Natural killer cell (primary cell): ENCODE data around the gene TMED1. TPM values are rescaled to one million over a fixed set of nuclear protein-coding genes. Genes with fewer than 3 reads are reported as not detected.

Experiments
- ATAC-seq, 3 donors: fragments of 150-1000 bp in 2 of 3; fragments of 200-7000 bp in 1 of 3; cut with Tn5 transposase; 1 replicate in 1 of 3; 2 replicates in 2 of 3; pipeline ENCODE4 v1.10.0; 2021; ENCODE audit warnings: mild to moderate bottlenecking in 2 of 3, moderate library complexity in 2 of 3
- DNase-seq, 2 donors: peaks; one replicate each; pipeline versions ENCODE4 v3.0.0 to v3.0.0-alpha.2; 2013 to 2021; ENCODE audit warnings: mixed read lengths in 1 of 2
- H3K27ac ChIP-seq: one replicate; pipeline ENCODE4 v1.5.1; 2013; ENCODE audit warnings: mild to moderate bottlenecking, low read length
- H3K27me3 ChIP-seq: one replicate; pipeline ENCODE4 v1.6.1; 2013; ENCODE audit warnings: low read length; ENCODE audit not compliant: control insufficient read depth, insufficient read depth
- H3K36me3 ChIP-seq: one replicate; pipeline ENCODE4 v1.6.1; 2013; ENCODE audit warnings: low read length; ENCODE audit not compliant: control insufficient read depth, insufficient read depth
- H3K4me1 ChIP-seq: one replicate; pipeline ENCODE4 v1.6.1; 2013; ENCODE audit warnings: low read length; ENCODE audit not compliant: control insufficient read depth, insufficient read depth
- H3K4me3 ChIP-seq: one replicate; pipeline ENCODE4 v1.5.1; 2013; ENCODE audit warnings: low read length
- H3K9me3 ChIP-seq: one replicate; pipeline ENCODE4 v1.6.1; 2013; ENCODE audit warnings: low read length; ENCODE audit not compliant: control insufficient read depth, insufficient read depth
- H3K27ac Mint-ChIP-seq, 2 donors: one replicate each; pipeline ENCODE4 v1.8.0; 2022; ENCODE audit warnings: mild to moderate bottlenecking in 2 of 2, mixed read lengths in 2 of 2, moderate library complexity in 1 of 2
- H3K27me3 Mint-ChIP-seq, 2 donors: one replicate each; pipeline ENCODE4 v1.8.0; 2022; ENCODE audit warnings: low read depth in 2 of 2, mixed read lengths in 2 of 2
- H3K36me3 Mint-ChIP-seq: one replicate; pipeline ENCODE4 v1.8.0; 2022; ENCODE audit warnings: mixed read lengths
- H3K4me1 Mint-ChIP-seq, 2 donors: one replicate each; pipeline ENCODE4 v1.8.0; 2022; ENCODE audit warnings: mixed read lengths in 2 of 2
- H3K4me3 Mint-ChIP-seq: one replicate; pipeline ENCODE4 v1.8.0; 2022; ENCODE audit warnings: mild to moderate bottlenecking, moderate library complexity, mixed read lengths
- H3K9me3 Mint-ChIP-seq, 2 donors: one replicate each; pipeline ENCODE4 v1.8.0; 2022; ENCODE audit warnings: mixed read lengths in 2 of 2
- CTCF ChIP-seq: fragments of 200-600 bp; IDR thresholded peaks from one replicate; pipeline ENCODE4 v1.8.0; 2022; ENCODE audit warnings: antibody characterized with exemption
- WGBS: methylation state at CpG from one replicate; pipeline ENCODE4 v1.1.7; 2013; ENCODE audit warnings: missing lambda C conversion rate; ENCODE audit not compliant: insufficient coverage; 5-methylcytosine and 5-hydroxymethylcytosine counted together
- intact Hi-C: fragments of 100-400 bp; cut with micrococcal nuclease; formaldehyde crosslinking; loops from one replicate; pipeline ENCODE4 v1.14.2; 2022
- total RNA-seq, 4 donors: library from RNA; stranded (reverse); fragments of 120-200 nt in 1 of 4; gene quantifications; one replicate each; pipeline versions ENCODE4 v1.2.3 to v1.2.4, GENCODE V29; 2013 to 2022

Gene TMED1
- total RNA-seq, 3 donors from 2014 or later (not counting 1 experiment from before 2014, with no cell fraction given) = 20.5 to 27.8 (median 27.4) TPM

GRCh38 chr19:10830931-10831779, 4.9 kb downstream of the TMED1 start:
- Histone ChIP-seq H3K9me3 (no peaks in the 10 kb centered on the region), H3K4me1 (peaks cover 12% of the 10 kb centered on the region), H3K27me3 (no peaks in the 10 kb centered on the region), H3K36me3 (peaks cover 45% of the 10 kb centered on the region), H3K4me3 (no peak overlapping the region), H3K27ac (no peak overlapping the region)
- Mint-ChIP-seq H3K4me1 (peaks cover 8 to 12% of the 10 kb centered on the region in 2 donors), H3K9me3 (no peaks in the 10 kb centered on the region), H3K4me3 (no peak overlapping the region), H3K36me3 (no peaks in the 10 kb centered on the region), H3K27me3 (no peaks in the 10 kb centered on the region), H3K27ac (no peak overlapping the region)
- no peak for TF ChIP-seq CTCF
- intact Hi-C loops = no loop called here
- DNase-seq (no peak), ATAC-seq (no peak)
- 94% methylated on average over 29 of the region's 33 CpGs for WGBS

- intact Hi-C loops = no loop called here
These were observed 5.6 kb downstream of the TMED1 start for GRCh38 chr19:10830370-10830769.

GRCh38 chr19:10829967-10830366, 6.0 kb downstream of the TMED1 start:
- WGBS = 95% methylated on average over 16 of the region's 16 CpGs
- H3K36me3 Mint-ChIP-seq = no peaks in the 10 kb centered on the region
- peak in 1 of 3 donors; percentile 15 for ATAC-seq
- Histone ChIP-seq H3K4me3 (no peak overlapping the region), H3K9me3 (no peaks in the 10 kb centered on the region), H3K4me1 (peaks cover 3% of the 10 kb centered on the region), H3K27ac (no peak overlapping the region), H3K36me3 (peaks cover 55% of the 10 kb centered on the region), H3K27me3 (no peaks in the 10 kb centered on the region)
- no peak overlapping the region for H3K4me3 Mint-ChIP-seq
- peak overlapping the region; percentile 18 to 70 for H3K27ac Mint-ChIP-seq
- H3K27me3 Mint-ChIP-seq = no peaks in the 10 kb centered on the region
- TF ChIP-seq CTCF = no peak
- intact Hi-C loops = no loop called here
- H3K4me1 Mint-ChIP-seq = peaks cover 0 to under 1% of the 10 kb centered on the region in 2 donors
- H3K9me3 Mint-ChIP-seq = no peaks in the 10 kb centered on the region
- no peak for DNase-seq

More at GRCh38 chr19:10830370-10830769, 5.6 kb downstream of the TMED1 start:
- DNase-seq (no peak), ATAC-seq (no peak)
- H3K4me3 ChIP-seq = no peak overlapping the region
- peaks cover 1 to 4% of the 10 kb centered on the region in 2 donors for H3K4me1 Mint-ChIP-seq
- H3K27ac Mint-ChIP-seq = peak overlapping the region; percentile 16 to 18
- no peak overlapping the region for H3K4me3 Mint-ChIP-seq
- WGBS = 93% methylated on average over 7 of the region's 7 CpGs
- no peak for TF ChIP-seq CTCF
- H3K9me3 Mint-ChIP-seq = no peaks in the 10 kb centered on the region
- no peaks in the 10 kb centered on the region for H3K27me3 Mint-ChIP-seq
- H3K9me3 ChIP-seq = no peaks in the 10 kb centered on the region
- H3K4me1 ChIP-seq = peaks cover 7% of the 10 kb centered on the region
- no peak overlapping the region for H3K27ac ChIP-seq
- H3K27me3 ChIP-seq = no peaks in the 10 kb centered on the region
- H3K36me3 Mint-ChIP-seq = no peaks in the 10 kb centered on the region
- H3K36me3 ChIP-seq = peaks cover 53% of the 10 kb centered on the region
